Skeletal muscle satellite cell (primary cell): ENCODE data around the gene TCF7. TPM values are rescaled to one million over a fixed set of nuclear protein-coding genes. Genes with fewer than 3 reads are reported as not detected.

Experiments used
- H3K27me3 ChIP-seq: 2 replicates; pipeline ENCODE4 v1.7.0; 2013; ENCODE audit warnings: low read length; ENCODE audit not compliant: control insufficient read depth, insufficient read depth
- H3K36me3 ChIP-seq: 2 replicates; pipeline ENCODE4 v1.7.0; 2013; ENCODE audit warnings: mild to moderate bottlenecking, control low read depth, low read length; ENCODE audit not compliant: insufficient read depth
- H3K4me1 ChIP-seq: 2 replicates; pipeline ENCODE4 v1.7.0; 2013; ENCODE audit warnings: low read length; ENCODE audit not compliant: control insufficient read depth, insufficient read depth
- H3K4me2 ChIP-seq: 2 replicates; pipeline ENCODE4 v1.7.0; 2013; ENCODE audit warnings: mild to moderate bottlenecking, low read length
- H3K4me3 ChIP-seq: 2 replicates; pipeline ENCODE4 v1.7.0; 2013; ENCODE audit warnings: low read length
- H3K9ac ChIP-seq: 2 replicates; pipeline ENCODE4 v1.7.0; 2013; ENCODE audit warnings: mild to moderate bottlenecking, low read depth, low read length, moderate library complexity
- H3K9me3 ChIP-seq: replicated peaks from 2 replicates; pipeline ENCODE4 v1.7.0; 2013; ENCODE audit warnings: mild to moderate bottlenecking, control low read depth, low read length
- total RNA-seq: library from RNA; depleted of rRNA; stranded (reverse); fragments of >200 nt; gene quantifications from 2 replicates; pipeline ENCODE4 v1.2.3, GENCODE V29; 2012; rRNA removed

The TCF7 gene
- total RNA-seq: 3.1 and 3.8 TPM in 2 replicates

DNA sequence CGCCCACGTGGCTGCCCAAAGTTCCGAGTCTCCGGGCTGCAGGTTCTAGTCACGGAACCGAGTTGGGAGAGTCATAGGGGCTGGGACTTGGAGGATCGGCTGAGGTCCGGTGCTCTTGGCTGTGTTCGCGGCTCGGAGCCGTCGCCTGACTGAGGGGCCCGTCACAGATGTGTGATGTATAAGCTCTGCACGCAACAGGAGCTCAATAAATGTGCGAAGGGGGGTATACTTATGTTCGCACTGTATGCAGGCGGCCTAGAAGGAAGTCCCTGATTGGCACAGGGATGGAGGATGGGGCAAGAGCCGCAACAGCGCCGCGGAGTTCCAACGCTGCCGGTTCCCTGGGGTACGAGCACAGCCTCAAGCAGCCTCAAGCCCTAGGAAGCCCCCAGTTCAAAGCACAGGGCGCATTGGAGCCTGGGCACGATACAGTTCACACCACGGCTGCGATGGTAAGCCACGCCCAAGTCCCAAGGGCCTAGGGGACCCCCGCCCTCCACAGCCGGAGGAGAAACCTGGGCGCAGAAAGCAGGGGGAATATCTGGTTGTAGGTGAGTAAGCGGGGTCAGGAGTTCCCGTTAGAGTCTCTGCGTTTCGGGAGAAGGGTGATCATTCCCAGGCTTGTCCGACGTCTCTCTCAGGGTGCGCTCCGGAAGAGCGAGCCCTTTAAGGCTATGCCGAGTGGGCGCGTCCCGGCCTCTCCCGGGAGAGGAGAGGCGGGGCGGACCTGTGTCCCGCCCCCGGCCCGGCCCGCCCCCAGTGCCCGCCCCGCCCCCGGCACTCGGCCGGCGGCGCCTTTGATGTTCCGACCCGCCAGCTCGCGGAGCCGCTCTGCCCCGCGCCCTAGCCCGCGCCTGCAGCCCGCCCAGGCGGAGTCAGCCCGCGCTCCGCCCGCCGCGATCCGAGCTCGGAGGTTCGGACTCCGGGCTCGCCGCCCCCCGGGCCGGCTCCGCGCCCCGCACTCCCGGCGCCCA is at the start of gene TCF7:
Gene TCF7 (plus strand): TSS at position 780 of the 974 bp plus-strand sequence. CDS start 226 bp downstream, outside the sequence.
- peaks cover 18% of the 10 kb centered on the region for H3K27me3 ChIP-seq
- H3K4me1 ChIP-seq: peaks cover 20% of the 10 kb centered on the region
- no peaks in the 10 kb centered on the region for H3K36me3 ChIP-seq
- no peaks in the 10 kb centered on the region for H3K9me3 ChIP-seq
- H3K4me2 ChIP-seq: peak within 1 kb of the TSS; percentile 86
- H3K9ac ChIP-seq: peak within 1 kb of the TSS; percentile 64
- peak within 1 kb of the TSS; percentile 72 for H3K4me3 ChIP-seq

DNA sequence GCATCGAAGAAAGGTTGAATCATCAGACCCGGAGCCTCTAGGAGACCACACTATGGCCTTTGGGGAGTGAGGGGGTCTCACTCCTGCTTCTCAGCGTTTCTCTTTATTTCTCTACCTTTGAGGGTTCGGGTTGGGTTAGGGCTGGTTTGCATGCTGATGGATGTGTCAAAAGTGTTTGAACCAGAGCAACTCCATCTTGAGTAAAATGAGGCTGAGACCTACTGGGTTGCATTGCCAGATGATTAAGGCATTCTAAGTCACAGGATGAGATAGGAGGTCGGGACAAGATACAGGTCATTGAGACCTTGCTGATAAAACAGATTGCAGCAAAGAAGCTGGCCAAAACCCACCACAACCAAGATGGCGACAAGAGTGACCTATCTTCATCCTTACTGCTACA is 44.9 kb upstream of the TCF7 start:
- peaks cover 9% of the 10 kb centered on the region for H3K4me1 ChIP-seq
- H3K4me3 ChIP-seq: no peak overlapping the region
- peaks cover 31% of the 10 kb centered on the region for H3K27me3 ChIP-seq

DNA sequence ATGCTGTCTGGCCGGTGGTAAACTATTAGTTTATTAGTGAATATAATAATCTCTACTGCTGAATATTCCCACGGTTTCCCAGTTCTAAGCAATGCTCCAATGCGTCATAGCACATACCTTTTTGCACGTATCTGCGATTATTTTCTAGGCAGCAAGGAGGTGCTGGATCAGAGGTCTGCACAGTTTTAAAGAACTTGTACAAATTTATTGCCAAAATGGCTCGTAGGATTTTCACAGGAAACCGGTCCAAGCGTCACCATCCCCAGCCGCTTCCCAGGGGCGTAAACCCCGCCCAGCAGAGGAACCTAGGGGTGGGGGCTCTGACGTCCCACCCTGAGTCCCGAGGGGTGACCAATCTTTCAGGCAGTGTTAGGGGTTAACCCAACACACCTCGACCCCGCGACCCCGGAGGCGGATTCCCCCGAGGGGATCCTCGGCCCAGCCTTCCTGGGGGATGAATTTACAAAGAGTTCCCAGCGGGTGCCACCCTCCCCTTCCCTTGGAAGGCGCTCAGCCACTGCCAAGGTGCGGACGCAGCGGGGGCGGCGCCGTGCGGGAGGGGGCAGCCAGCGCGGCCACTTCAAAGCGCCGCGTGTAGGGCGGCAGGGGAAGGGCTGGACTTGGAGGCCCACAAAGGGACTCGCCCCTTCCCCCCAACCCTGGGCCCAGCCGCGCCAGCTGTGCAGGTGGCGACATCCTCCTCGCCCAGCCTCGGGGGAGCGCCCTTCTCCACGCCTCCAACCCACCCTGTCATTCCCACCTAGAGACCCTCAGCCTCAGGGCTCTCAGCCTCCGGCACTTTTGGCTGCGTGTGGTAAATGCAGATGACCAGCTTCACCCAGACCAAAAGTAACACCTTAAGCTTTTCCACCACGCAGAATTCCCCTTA is 43.5 kb upstream of the TCF7 start:
- peaks cover 9% of the 10 kb centered on the region for H3K4me1 ChIP-seq
- H3K4me3 ChIP-seq: peak overlapping the region; percentile 54
- H3K36me3 ChIP-seq: no peaks in the 10 kb centered on the region
- peak overlapping the region; percentile 79 for H3K4me2 ChIP-seq
- H3K9ac ChIP-seq: no peak overlapping the region
- H3K27me3 ChIP-seq: peaks cover 31% of the 10 kb centered on the region
- no peaks in the 10 kb centered on the region for H3K9me3 ChIP-seq

More for the DNA sequence above, 44.9 kb upstream of the TCF7 start:
- Histone ChIP-seq H3K9ac (no peak overlapping the region), H3K36me3 (no peaks in the 10 kb centered on the region), H3K4me2 (no peak overlapping the region), H3K9me3 (no peaks in the 10 kb centered on the region)

DNA sequence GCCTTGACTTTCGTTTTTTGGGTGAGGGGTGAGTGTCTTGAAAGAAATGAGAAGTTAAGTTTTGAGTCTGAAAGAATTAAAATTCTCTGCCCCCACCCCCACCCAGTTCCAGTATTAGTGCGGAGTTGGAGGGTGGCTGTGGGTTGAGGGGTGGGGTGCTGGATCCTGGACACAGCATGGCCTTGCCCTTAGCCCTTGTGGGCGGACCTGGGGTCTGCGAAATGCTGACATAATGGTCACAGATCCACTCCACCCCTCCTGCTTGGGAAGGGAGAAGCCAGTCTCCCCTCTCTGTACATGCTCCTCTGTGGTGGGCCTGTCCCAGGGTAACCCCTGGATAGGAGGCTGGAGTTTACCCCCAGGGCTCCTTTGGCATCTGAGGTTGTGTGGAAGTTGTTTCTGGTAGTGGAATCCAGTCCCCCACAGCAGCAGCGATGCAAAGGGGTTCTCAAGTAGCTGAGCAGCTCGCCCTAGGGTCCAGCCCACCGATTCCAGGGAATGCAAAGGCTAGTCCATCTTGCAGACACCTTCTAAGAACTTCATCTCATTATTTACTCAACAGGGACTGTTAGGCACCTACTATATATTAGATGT is 42.8 kb upstream of the TCF7 start:
- no peaks in the 10 kb centered on the region for H3K9me3 ChIP-seq
- H3K4me2 ChIP-seq: peak overlapping the region; percentile 79
- H3K9ac ChIP-seq: no peak overlapping the region
- no peak overlapping the region for H3K4me3 ChIP-seq
- peaks cover 9% of the 10 kb centered on the region for H3K4me1 ChIP-seq
- no peaks in the 10 kb centered on the region for H3K36me3 ChIP-seq
- peaks cover 26% of the 10 kb centered on the region for H3K27me3 ChIP-seq

DNA sequence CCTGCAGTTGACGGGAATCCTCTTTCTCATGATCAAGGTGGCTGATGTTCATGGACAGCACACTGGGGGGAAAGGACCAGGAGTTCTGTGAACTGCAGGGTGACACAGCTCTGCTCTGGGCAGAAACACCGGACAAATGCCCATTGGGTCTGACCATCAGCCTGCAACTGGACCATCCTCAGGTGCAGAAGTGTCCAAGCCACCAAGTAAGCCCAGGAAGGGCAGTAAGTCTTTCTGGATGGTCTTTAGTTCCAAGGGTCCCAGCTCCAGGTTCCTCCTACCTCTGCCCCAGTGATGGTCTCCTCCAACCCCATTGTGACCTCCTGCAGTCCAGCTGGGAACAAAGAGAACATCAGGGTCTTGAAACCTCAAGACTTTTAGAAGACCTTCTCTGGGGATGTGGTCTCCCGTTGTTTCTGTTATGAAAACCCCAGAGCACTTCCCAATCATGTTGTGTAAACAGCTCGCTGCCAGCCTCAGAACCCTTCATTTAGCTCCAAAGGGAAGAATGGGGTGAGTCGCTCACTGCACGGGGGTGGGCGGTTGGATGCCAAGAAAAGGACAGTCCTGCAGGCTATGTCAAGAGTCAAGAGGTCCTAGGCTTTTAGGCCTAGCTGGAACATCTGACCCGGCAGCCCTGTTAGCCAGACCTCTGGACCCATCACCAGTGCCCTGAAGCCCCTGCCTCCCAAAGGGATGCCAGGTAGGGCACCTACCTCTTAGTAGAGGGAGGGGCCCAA is 41.8 kb upstream of the TCF7 start:
- Histone ChIP-seq H3K4me2 (no peak overlapping the region), H3K9me3 (no peaks in the 10 kb centered on the region), H3K9ac (no peak overlapping the region), H3K4me1 (peaks cover 9% of the 10 kb centered on the region), H3K4me3 (no peak overlapping the region), H3K36me3 (no peaks in the 10 kb centered on the region), H3K27me3 (peaks cover 30% of the 10 kb centered on the region)

DNA sequence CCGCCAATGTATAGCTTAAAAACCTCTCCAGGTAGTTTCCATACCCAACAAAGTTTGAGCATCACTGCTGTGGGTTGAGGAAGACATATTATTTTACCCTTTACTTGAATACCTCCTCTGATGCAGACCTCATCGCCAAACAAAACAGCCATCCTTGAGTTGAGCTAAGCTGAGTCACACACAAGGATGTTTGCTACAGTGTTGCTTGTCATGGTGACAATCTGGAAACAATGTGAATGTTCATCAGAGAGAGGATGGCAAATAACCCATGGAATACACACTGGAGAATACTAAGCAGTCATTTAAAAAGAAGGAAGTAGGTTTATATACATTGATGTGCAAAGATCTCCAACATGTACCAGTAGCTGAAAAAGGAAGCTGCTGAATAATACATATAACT is 41.1 kb upstream of the TCF7 start:
- no peak overlapping the region for H3K4me2 ChIP-seq
- no peaks in the 10 kb centered on the region for H3K9me3 ChIP-seq
- H3K4me3 ChIP-seq: no peak overlapping the region
- H3K4me1 ChIP-seq: peaks cover 9% of the 10 kb centered on the region
- H3K27me3 ChIP-seq: peaks cover 33% of the 10 kb centered on the region
- no peaks in the 10 kb centered on the region for H3K36me3 ChIP-seq
- no peak overlapping the region for H3K9ac ChIP-seq

DNA sequence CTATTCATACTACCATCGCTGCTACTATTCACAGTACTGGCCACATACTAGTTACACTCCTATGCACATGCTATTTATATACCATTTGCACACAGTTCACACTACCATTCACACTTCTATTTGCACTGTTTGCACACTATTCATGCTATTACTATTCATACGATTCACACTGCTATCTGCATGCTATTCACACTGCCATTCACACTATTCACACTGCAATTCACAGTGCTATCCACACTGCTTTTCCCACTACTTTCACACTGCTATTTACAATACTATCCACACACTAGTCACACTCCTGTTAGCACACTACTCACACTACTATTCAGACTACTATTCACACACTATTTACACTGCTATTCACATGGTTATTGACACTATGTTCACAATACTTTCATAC is 39.4 kb upstream of the TCF7 start:
- H3K4me3 ChIP-seq: no peak overlapping the region
- no peak overlapping the region for H3K9ac ChIP-seq
- H3K9me3 ChIP-seq: no peaks in the 10 kb centered on the region
- no peaks in the 10 kb centered on the region for H3K36me3 ChIP-seq
- H3K4me1 ChIP-seq: peaks cover 9% of the 10 kb centered on the region
- H3K27me3 ChIP-seq: peaks cover 26% of the 10 kb centered on the region
- no peak overlapping the region for H3K4me2 ChIP-seq

DNA sequence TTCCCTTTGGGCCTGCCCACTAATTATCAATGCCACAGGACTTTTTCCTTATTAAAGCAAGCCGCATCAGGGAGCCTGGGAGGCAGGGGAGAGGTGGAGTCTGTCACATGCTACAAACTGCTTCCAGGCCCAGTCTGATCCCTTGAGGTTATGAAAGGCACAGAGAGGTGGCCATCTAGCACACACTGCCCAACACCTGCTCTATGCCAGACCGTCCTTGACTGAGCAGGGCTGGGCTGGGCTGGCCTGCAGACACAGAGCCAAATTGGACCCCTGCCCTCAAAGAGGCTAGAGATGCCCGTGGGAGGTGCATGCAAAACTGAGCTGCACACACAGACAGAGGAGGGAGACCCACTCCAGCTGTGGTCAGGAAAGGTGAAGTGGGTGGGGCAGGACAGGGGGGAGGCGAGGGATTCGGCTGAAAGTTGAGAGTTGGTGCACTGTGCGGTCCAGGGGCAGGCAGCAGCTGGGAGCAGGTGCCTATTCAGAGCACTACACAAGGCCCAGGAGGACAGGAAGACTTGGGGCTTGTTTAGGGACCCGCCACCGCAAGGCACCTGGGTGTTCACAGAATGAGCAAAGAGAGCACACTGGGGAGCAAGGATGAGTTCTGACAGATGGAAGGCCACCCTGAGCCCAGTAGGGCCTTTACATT is 36.4 kb upstream of the TCF7 start:
- peaks cover 14% of the 10 kb centered on the region for H3K27me3 ChIP-seq
- no peaks in the 10 kb centered on the region for H3K9me3 ChIP-seq
- no peak overlapping the region for H3K9ac ChIP-seq
- no peak overlapping the region for H3K4me3 ChIP-seq
- H3K4me2 ChIP-seq: no peak overlapping the region
- no peaks in the 10 kb centered on the region for H3K4me1 ChIP-seq
- H3K36me3 ChIP-seq: no peaks in the 10 kb centered on the region

DNA sequence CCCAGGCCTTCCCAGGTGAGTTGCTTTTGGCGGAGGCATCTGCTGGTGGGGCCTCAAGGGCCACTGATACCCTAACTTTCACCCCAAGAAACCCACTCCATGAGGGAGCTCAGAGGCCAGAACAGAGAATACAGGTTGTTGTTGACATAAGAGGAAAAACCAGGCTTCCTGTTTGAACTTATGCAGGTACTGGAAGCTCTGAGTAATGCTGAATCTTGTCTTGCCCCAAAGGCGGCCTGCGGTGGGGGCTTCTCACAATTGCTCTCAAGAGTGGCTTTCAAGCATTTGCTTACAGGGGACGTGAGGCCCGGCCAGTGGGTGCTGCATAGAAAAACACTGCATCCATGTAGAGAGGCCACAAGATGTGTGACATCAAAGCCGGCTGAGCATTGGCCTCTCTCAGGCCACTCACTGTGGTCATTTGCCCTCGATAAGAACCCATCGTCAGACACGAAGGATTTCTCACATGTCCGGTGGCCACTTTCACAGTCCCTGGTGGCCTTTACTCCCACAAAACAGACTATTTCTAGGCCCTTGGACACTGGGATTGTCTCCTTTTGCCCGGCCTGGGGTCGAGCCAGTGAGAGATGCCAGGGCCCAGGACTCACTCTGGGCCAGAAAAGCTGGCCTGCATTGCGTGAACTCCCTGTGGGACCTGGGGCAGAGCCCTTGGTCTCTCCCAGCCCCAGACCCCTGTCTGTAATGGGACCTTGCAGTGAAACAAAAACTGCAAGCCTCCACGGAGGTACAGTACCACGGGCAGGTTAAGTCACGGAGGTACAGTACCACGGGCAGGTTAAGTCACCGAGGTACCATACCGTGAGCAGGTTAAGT is 34.5 kb upstream of the TCF7 start:
- Histone ChIP-seq H3K27me3 (peaks cover 20% of the 10 kb centered on the region), H3K4me3 (no peak overlapping the region), H3K9ac (no peak overlapping the region), H3K4me2 (no peak overlapping the region), H3K36me3 (no peaks in the 10 kb centered on the region), H3K4me1 (peaks cover 5% of the 10 kb centered on the region), H3K9me3 (no peaks in the 10 kb centered on the region)
